Breast epithelium (tissue), 4 donors: ENCODE measurements around the gene ARFIP1. TPM values are rescaled to one million over a fixed set of nuclear protein-coding genes. Genes with fewer than 3 reads are reported as not detected.
"Not testable (repeated sequence)": the region's sequence is repeated elsewhere in the genome, so short reads cannot be mapped to it uniquely, and the experiment has no call there.

ENCODE experiments used
- DNase-seq, 2 donors: peaks; one replicate each; pipeline ENCODE4 v3.0.0-alpha.2; 2019; ENCODE audit warnings: low spot score in 2 of 2
- H3K27ac ChIP-seq, 2 donors: fragments of 200-600 bp; sonication (generic) in 1 of 2; one replicate each; pipeline ENCODE4 v1.5.1; 2016 to 2019; ENCODE audit warnings: mild to moderate bottlenecking in 1 of 2
- H3K27me3 ChIP-seq, 2 donors: fragments of 200-600 bp; sonication (generic) in 1 of 2; one replicate each; pipeline versions ENCODE4 v1.5.1 to v1.6.0; 2017 to 2019; ENCODE audit warnings: control low read depth in 1 of 2, mild to moderate bottlenecking in 1 of 2
- H3K36me3 ChIP-seq: fragments of 200-600 bp; one replicate; pipeline ENCODE4 v1.5.1; 2019
- H3K4me1 ChIP-seq, 2 donors: fragments of 200-600 bp; sonication (generic); one replicate each; pipeline ENCODE4 v1.5.1; 2016 to 2019; ENCODE audit warnings: control low read depth in 1 of 2
- H3K4me3 ChIP-seq, 3 donors: fragments of 200-600 bp; sonication (generic); 1 replicate in 2 of 3; 2 replicates in 1 of 3; pipeline ENCODE4 v1.5.1; 2016 to 2019; ENCODE audit warnings: mild to moderate bottlenecking in 3 of 3, moderate library complexity in 2 of 3
- H3K9me3 ChIP-seq, 2 donors: fragments of 200-600 bp; sonication (generic) in 1 of 2; one replicate each; pipeline ENCODE4 v1.5.1; 2016 to 2019; ENCODE audit warnings: control low read depth in 1 of 2
- CTCF ChIP-seq, 3 donors: fragments of 450-650 bp; IDR thresholded peaks; one replicate each; pipeline ENCODE4 v1.5.1; 2016 to 2017; ENCODE audit warnings: antibody characterized with exemption in 3 of 3, mild to moderate bottlenecking in 3 of 3, moderate library complexity in 3 of 3
- POLR2A ChIP-seq: fragments of 450-650 bp; IDR thresholded peaks from one replicate; pipeline ENCODE4 v1.6.1; 2016; ENCODE audit warnings: antibody characterized with exemption, mild to moderate bottlenecking, moderate library complexity
- POLR2AphosphoS5 ChIP-seq, 3 donors: sonication (generic); formaldehyde crosslinking; IDR thresholded peaks; one replicate each; pipeline ENCODE4 v1.6.1; 2017; ENCODE audit warnings: antibody characterized with exemption in 3 of 3
- intact Hi-C: fragments of 100-400 bp; cut with DNase I; formaldehyde crosslinking; loops from one replicate; pipeline ENCODE4 v1.15.1; 2023; ENCODE audit warnings: low total_unique reads
- total RNA-seq, 3 donors: library from RNA; depleted of rRNA; stranded (reverse); fragments of >200 nt; gene quantifications; one replicate each; pipeline ENCODE4 v1.1.0, GENCODE V29; 2016

The ARFIP1 gene
- total RNA-seq, 3 donors from 2014 or later, result 25.3 to 54.9 (median 39.0) TPM

- H3K4me1 ChIP-seq, result no peaks in the 10 kb centered on the region
- H3K4me3 ChIP-seq, result no peak overlapping the region
- no peaks in the 10 kb centered on the region for H3K27me3 ChIP-seq
- no peaks in the 10 kb centered on the region for H3K36me3 ChIP-seq
- no peak for DNase-seq
- peaks cover 0 to 6% of the 10 kb centered on the region in 2 donors for H3K9me3 ChIP-seq
- TF ChIP-seq POLR2AphosphoS5 (IDR thresholded peaks at IDR 0.05) (no peak), POLR2A (no peak)
- intact Hi-C loops, result no loop called here
- H3K27ac ChIP-seq, result no peak overlapping the region
Measured at GRCh38 chr4:152822323-152822722, 42.6 kb downstream of the ARFIP1 start.

DNA sequence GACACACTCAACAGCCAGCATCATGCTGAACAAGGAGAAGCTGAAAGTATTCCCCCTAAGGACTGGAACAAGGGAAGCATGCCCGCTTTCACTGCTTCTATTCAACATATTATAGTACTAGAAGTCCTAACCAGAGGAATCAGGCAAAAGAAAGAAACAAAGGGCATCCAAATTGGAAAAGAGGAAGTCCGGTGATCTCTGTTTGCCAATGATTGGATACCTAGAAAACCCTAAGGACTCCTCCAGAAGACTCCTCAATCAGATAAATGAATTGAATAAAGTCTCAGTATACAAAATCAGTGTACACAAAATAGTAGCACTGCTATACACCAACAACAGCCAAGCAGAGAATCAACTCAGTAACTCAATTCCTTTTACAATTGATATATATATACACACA is 44.8 kb downstream of the ARFIP1 start:
- Histone ChIP-seq H3K4me3 (no peak overlapping the region), H3K36me3 (no peaks in the 10 kb centered on the region), H3K9me3 (peaks cover 4 to 14% of the 10 kb centered on the region in 2 donors), H3K27ac (no peak overlapping the region), H3K27me3 (no peaks in the 10 kb centered on the region), H3K4me1 (no peaks in the 10 kb centered on the region)
- DNase-seq, result no peak
- intact Hi-C loops, result no loop called here
- TF ChIP-seq CTCF (IDR thresholded peaks at IDR 0.05), result no peak
- no peak for TF ChIP-seq POLR2AphosphoS5 (IDR thresholded peaks at IDR 0.05)
- TF ChIP-seq POLR2A, result no peak

- no peaks in the 10 kb centered on the region for H3K36me3 ChIP-seq
- no peaks in the 10 kb centered on the region for H3K4me1 ChIP-seq
- H3K4me3 ChIP-seq, result no peak overlapping the region
- intact Hi-C loops, result no loop called here
- H3K9me3 ChIP-seq, result peaks cover 4 to 14% of the 10 kb centered on the region in 2 donors
- H3K27ac ChIP-seq, result no peak overlapping the region
- no peaks in the 10 kb centered on the region for H3K27me3 ChIP-seq
- no peak for DNase-seq
- no peak for TF ChIP-seq CTCF (IDR thresholded peaks at IDR 0.05)
- no peak for TF ChIP-seq POLR2AphosphoS5 (IDR thresholded peaks at IDR 0.05)
- TF ChIP-seq POLR2A, result no peak
Measured at GRCh38 chr4:152825336-152825735, 45.6 kb downstream of the ARFIP1 start.

- no peak overlapping the region for H3K27ac ChIP-seq
- TF ChIP-seq POLR2AphosphoS5 (IDR thresholded peaks at IDR 0.05), result no peak
- no peak for TF ChIP-seq POLR2A
- no peak for TF ChIP-seq CTCF (IDR thresholded peaks at IDR 0.05)
- no peaks in the 10 kb centered on the region for H3K36me3 ChIP-seq
- H3K27me3 ChIP-seq, result no peaks in the 10 kb centered on the region
- no peak for DNase-seq
- intact Hi-C loops, result no loop called here
- H3K4me3 ChIP-seq, result no peak overlapping the region
- no peaks in the 10 kb centered on the region for H3K4me1 ChIP-seq
- H3K9me3 ChIP-seq, result peaks cover 4 to 14% of the 10 kb centered on the region in 2 donors
Measured at GRCh38 chr4:152828122-152828521, 48.4 kb downstream of the ARFIP1 start.

DNA sequence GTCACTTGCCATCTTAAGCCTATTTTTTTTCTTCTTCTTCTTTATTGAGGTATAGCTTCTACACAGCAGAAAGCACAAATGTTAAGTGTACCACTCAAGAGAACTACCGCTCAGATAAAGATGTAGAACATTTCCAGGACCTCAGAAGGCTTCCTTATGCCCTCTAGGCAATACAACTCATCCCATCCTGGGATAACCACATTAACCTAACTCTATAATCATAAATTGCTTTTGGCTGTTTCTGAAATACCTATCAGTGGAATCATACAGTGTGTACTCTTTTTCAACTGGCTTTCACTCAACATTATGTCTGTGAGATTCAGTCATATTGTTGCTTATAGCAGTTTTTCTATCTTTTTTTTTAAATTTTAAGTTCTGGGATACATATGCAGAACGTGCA is 51.7 kb downstream of the ARFIP1 start:
- Histone ChIP-seq H3K9me3 (peaks cover 11 to 12% of the 10 kb centered on the region in 2 donors), H3K4me3 (no peak overlapping the region), H3K36me3 (no peaks in the 10 kb centered on the region), H3K27me3 (no peaks in the 10 kb centered on the region), H3K4me1 (no peaks in the 10 kb centered on the region), H3K27ac (no peak overlapping the region)
- intact Hi-C loops, result no loop called here
- no peak for DNase-seq
- TF ChIP-seq POLR2AphosphoS5 (IDR thresholded peaks at IDR 0.05) (no peak), POLR2A (no peak), CTCF (IDR thresholded peaks at IDR 0.05) (no peak)

DNA sequence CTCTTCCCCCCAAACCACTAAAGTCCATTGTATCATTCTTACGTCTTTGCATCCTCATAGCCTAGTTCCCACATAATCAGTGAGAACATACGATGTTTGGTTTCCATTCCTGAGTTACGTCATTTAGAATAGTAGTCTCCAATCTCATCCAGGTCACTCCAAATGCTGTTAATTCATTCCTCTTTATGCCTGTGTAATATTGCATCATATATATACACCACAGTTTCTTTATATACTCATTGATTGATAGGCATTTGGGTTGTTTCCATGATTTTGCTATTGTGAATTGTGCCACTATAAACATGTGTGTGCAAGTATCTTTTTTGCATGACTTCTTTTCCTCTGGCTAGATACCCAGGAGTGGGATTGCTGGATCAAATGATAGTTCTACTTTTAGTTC is 57.2 kb downstream of the ARFIP1 start:
- no peak overlapping the region for H3K4me3 ChIP-seq
- H3K36me3 ChIP-seq, result no peaks in the 10 kb centered on the region
- TF ChIP-seq POLR2AphosphoS5 (IDR thresholded peaks at IDR 0.05), result no peak
- no peak for TF ChIP-seq CTCF (IDR thresholded peaks at IDR 0.05)
- TF ChIP-seq POLR2A, result no peak
- intact Hi-C loops, result no loop called here
- no peaks in the 10 kb centered on the region for H3K4me1 ChIP-seq
- no peak overlapping the region for H3K27ac ChIP-seq
- peaks cover 7 to 8% of the 10 kb centered on the region in 2 donors for H3K9me3 ChIP-seq
- H3K27me3 ChIP-seq, result no peaks in the 10 kb centered on the region
- DNase-seq, result no peak

- H3K4me3 ChIP-seq, DNase-seq, H3K36me3 ChIP-seq, H3K27me3 ChIP-seq, H3K4me1 ChIP-seq, H3K9me3 ChIP-seq, intact Hi-C loops, H3K27ac ChIP-seq: not testable (repeated sequence)
Measured at GRCh38 chr4:152839729-152840128, 60.0 kb downstream of the ARFIP1 start.
